ENCODE results near the gene DCDC2C. TPM values are rescaled to one million over a fixed set of nuclear protein-coding genes. Genes with fewer than 3 reads are reported as not detected.

DCDC2C gene
- total RNA-seq, 3 donors from 2014 or later: 0.35 TPM; not detected in 2

GRCh38 chr2:3784731-3785130, 81.4 kb downstream of the DCDC2C start:
- Histone ChIP-seq H3K9me3 (no peaks in the 10 kb centered on the region), H3K36me3 (ENCODE audit: low read depth) (no peaks in the 10 kb centered on the region), H3K4me3 (no peak overlapping the region), H3K4me1 (ENCODE audit: low read depth) (no peaks in the 10 kb centered on the region)
- TF ChIP-seq CTCF (IDR thresholded peaks at IDR 0.05): no peak
- ATAC-seq: no peak
- intact Hi-C loops (cut with DNase I, micrococcal nuclease): no loop called here
- DNase-seq: no peak

- no peak overlapping the region for H3K4me3 ChIP-seq
- no peak for ATAC-seq
- TF ChIP-seq CTCF (IDR thresholded peaks at IDR 0.05): no peak
- no peaks in the 10 kb centered on the region for H3K9me3 ChIP-seq
- intact Hi-C loops (cut with DNase I, micrococcal nuclease): no loop called here
- H3K4me1 ChIP-seq (ENCODE audit: low read depth): no peaks in the 10 kb centered on the region
- no peak for DNase-seq
- H3K36me3 ChIP-seq (ENCODE audit: low read depth): no peaks in the 10 kb centered on the region
Measured at GRCh38 chr2:3785220-3785889, 82.0 kb downstream of the DCDC2C start.

- intact Hi-C loops (cut with DNase I, micrococcal nuclease): no loop called here
- Histone ChIP-seq H3K4me1 (ENCODE audit: low read depth) (no peaks in the 10 kb centered on the region), H3K4me3 (no peak overlapping the region), H3K9me3 (no peaks in the 10 kb centered on the region), H3K36me3 (ENCODE audit: low read depth) (no peaks in the 10 kb centered on the region)
- no peak for DNase-seq
- no peak for TF ChIP-seq CTCF (IDR thresholded peaks at IDR 0.05)
- no peak for ATAC-seq
Measured at GRCh38 chr2:3785890-3786273, 82.5 kb downstream of the DCDC2C start.

GRCh38 chr2:3787768-3788167, 84.4 kb downstream of the DCDC2C start:
- Histone ChIP-seq H3K4me1 (ENCODE audit: low read depth) (no peaks in the 10 kb centered on the region), H3K36me3 (ENCODE audit: low read depth) (no peaks in the 10 kb centered on the region), H3K4me3 (no peak overlapping the region), H3K9me3 (no peaks in the 10 kb centered on the region)
- ATAC-seq: no peak
- no peak for TF ChIP-seq CTCF (IDR thresholded peaks at IDR 0.05)
- intact Hi-C loops (cut with DNase I, micrococcal nuclease): no loop called here
- DNase-seq: no peak

GRCh38 chr2:3789256-3789655, 85.9 kb downstream of the DCDC2C start:
- Histone ChIP-seq H3K4me3 (no peak overlapping the region), H3K4me1 (ENCODE audit: low read depth) (no peaks in the 10 kb centered on the region), H3K36me3 (ENCODE audit: low read depth) (no peaks in the 10 kb centered on the region), H3K9me3 (no peaks in the 10 kb centered on the region)
- ATAC-seq (no peak), DNase-seq (no peak)
- intact Hi-C loops (cut with DNase I, micrococcal nuclease): no loop called here
- TF ChIP-seq CTCF (IDR thresholded peaks at IDR 0.05): no peak

GRCh38 chr2:3793249-3793648, 89.9 kb downstream of the DCDC2C start:
- no peak for ATAC-seq
- H3K4me1 ChIP-seq (ENCODE audit: low read depth): no peaks in the 10 kb centered on the region
- no peak for DNase-seq
- no peak for TF ChIP-seq CTCF (IDR thresholded peaks at IDR 0.05)
- H3K36me3 ChIP-seq (ENCODE audit: low read depth): no peaks in the 10 kb centered on the region
- no peak overlapping the region for H3K4me3 ChIP-seq
- intact Hi-C loops (cut with DNase I, micrococcal nuclease): no loop called here
- H3K9me3 ChIP-seq: no peaks in the 10 kb centered on the region
